H9 (cell line): Measurements from ENCODE around the gene LONRF3. TPM values are rescaled to one million over a fixed set of nuclear protein-coding genes. Genes with fewer than 3 reads are reported as not detected.

Experiments
- DNase-seq: peaks from one replicate; pipeline ENCODE4 v3.0.0-alpha.2; 2017
- H2AFZ ChIP-seq: one replicate; pipeline ENCODE4 v1.6.1; 2013; ENCODE audit warnings: mild to moderate bottlenecking, low read length, control low read depth, moderate library complexity
- H2AK5ac ChIP-seq: 2 replicates; pipeline ENCODE4 v1.6.1; 2013; ENCODE audit warnings: low read length, control low read depth, mixed read lengths; ENCODE audit not compliant: insufficient read length
- H2BK120ac ChIP-seq: one replicate; pipeline ENCODE4 v1.6.1; 2013; ENCODE audit warnings: low read depth, mild to moderate bottlenecking, low read length, control low read depth, inconsistent platforms; ENCODE audit not compliant: poor library complexity, severe bottlenecking
- H2BK12ac ChIP-seq: 2 replicates; pipeline ENCODE4 v1.6.1; 2013; ENCODE audit warnings: low read length, control low read depth, mixed read lengths, low read depth; ENCODE audit not compliant: insufficient read length
- H2BK15ac ChIP-seq: 2 replicates; pipeline ENCODE4 v1.6.1; 2013; ENCODE audit warnings: low read depth, low read length, control low read depth
- H2BK20ac ChIP-seq: one replicate; pipeline ENCODE4 v1.6.1; 2013; ENCODE audit warnings: low read depth, mild to moderate bottlenecking, low read length, control low read depth, inconsistent platforms; ENCODE audit not compliant: poor library complexity, severe bottlenecking
- H2BK5ac ChIP-seq: 2 replicates; pipeline ENCODE4 v1.6.1; 2013; ENCODE audit warnings: low read length, control low read depth, mixed read lengths; ENCODE audit not compliant: insufficient read length
- H3K14ac ChIP-seq: 2 replicates; pipeline ENCODE4 v1.6.1; 2013; ENCODE audit warnings: low read length, control low read depth; ENCODE audit not compliant: insufficient read depth
- H3K18ac ChIP-seq: 2 replicates; pipeline ENCODE4 v1.6.1; 2013; ENCODE audit warnings: low read depth, mild to moderate bottlenecking, mixed read lengths, low read length, control low read depth; ENCODE audit not compliant: insufficient read length
- H3K23ac ChIP-seq: 2 replicates; pipeline ENCODE4 v1.6.1; 2013; ENCODE audit warnings: low read length, control low read depth, mixed read lengths, low read depth; ENCODE audit not compliant: insufficient read length
- H3K23me2 ChIP-seq: 2 replicates; pipeline ENCODE4 v1.6.1; 2013; ENCODE audit warnings: low read depth, mild to moderate bottlenecking, mixed read lengths, low read length, control low read depth; ENCODE audit not compliant: insufficient read length, poor library complexity, severe bottlenecking
- H3K27ac ChIP-seq: 2 replicates; pipeline ENCODE4 v1.5.1; 2013; ENCODE audit warnings: low read length, control low read depth, mixed read lengths, low read depth; ENCODE audit not compliant: insufficient read length
- H3K27me3 ChIP-seq: 2 replicates; pipeline ENCODE4 v1.6.1; 2013; ENCODE audit warnings: low read length, control low read depth, inconsistent platforms; ENCODE audit not compliant: insufficient read depth
- H3K4ac ChIP-seq: 2 replicates; pipeline ENCODE4 v1.6.1; 2013; ENCODE audit warnings: low read depth, mild to moderate bottlenecking, control low read depth, inconsistent platforms, low read length, moderate library complexity
- H3K4me1 ChIP-seq: 2 replicates; pipeline ENCODE4 v1.6.1; 2013; ENCODE audit warnings: low read length, control low read depth, inconsistent platforms; ENCODE audit not compliant: insufficient read depth
- H3K4me2 ChIP-seq: 2 replicates; pipeline ENCODE4 v1.6.1; 2013; ENCODE audit warnings: low read length, control low read depth, mixed read lengths; ENCODE audit not compliant: insufficient read length, insufficient read depth
- H3K56ac ChIP-seq: 2 replicates; pipeline ENCODE4 v1.6.1; 2013; ENCODE audit warnings: low read depth, mild to moderate bottlenecking, mixed read lengths, low read length, control low read depth; ENCODE audit not compliant: insufficient read length
- H3K79me1 ChIP-seq: 2 replicates; pipeline ENCODE4 v1.6.1; 2013; ENCODE audit warnings: low read depth, mild to moderate bottlenecking, moderate library complexity, low read length, control low read depth, inconsistent platforms; ENCODE audit not compliant: insufficient read depth, poor library complexity, severe bottlenecking
- H3K79me2 ChIP-seq: 2 replicates; pipeline ENCODE4 v1.6.1; 2013; ENCODE audit warnings: low read length, control low read depth, inconsistent platforms; ENCODE audit not compliant: insufficient read depth
- H3K9ac ChIP-seq: 2 replicates; pipeline ENCODE4 v1.6.1; 2013; ENCODE audit warnings: low read length, control low read depth, mixed read lengths; ENCODE audit not compliant: insufficient read length; ENCODE audit errors: extremely low read depth
- H3K9me3 ChIP-seq: one replicate; pipeline ENCODE4 v1.6.1; 2013; ENCODE audit warnings: low read depth, low read length, inconsistent platforms; ENCODE audit not compliant: control insufficient read depth
- H3T11ph ChIP-seq: one replicate; pipeline ENCODE4 v1.6.1; 2013; ENCODE audit warnings: mild to moderate bottlenecking, low read length, control low read depth, inconsistent platforms
- H4K20me1 ChIP-seq: one replicate; pipeline ENCODE4 v1.6.1; 2013; ENCODE audit not compliant: control insufficient read depth, insufficient read length, insufficient read depth
- H4K5ac ChIP-seq: 2 replicates; pipeline ENCODE4 v1.6.1; 2013; ENCODE audit warnings: low read depth, mild to moderate bottlenecking, mixed read lengths, low read length, control low read depth; ENCODE audit not compliant: insufficient read length
- H4K8ac ChIP-seq: replicated peaks from 2 replicates; pipeline ENCODE4 v1.6.1; 2013; ENCODE audit warnings: low read length, control low read depth, mixed read lengths, low read depth; ENCODE audit not compliant: insufficient read length
- H4K91ac ChIP-seq: 2 replicates; pipeline ENCODE4 v1.6.1; 2013; ENCODE audit warnings: low read depth, mild to moderate bottlenecking, moderate library complexity, mixed read lengths, low read length, control low read depth; ENCODE audit not compliant: insufficient read length
- H3K27ac Mint-ChIP-seq, 3 experiments: 2 replicates in 2 of 3; 3 replicates in 1 of 3; pipeline ENCODE4 v1.8.0; 2020 to 2021; ENCODE audit warnings: mixed read lengths in 3 of 3, mild to moderate bottlenecking in 1 of 3, moderate library complexity in 1 of 3
- H3K27me3 Mint-ChIP-seq: 2 replicates; pipeline ENCODE4 v1.8.0; 2021; ENCODE audit warnings: low read depth, mild to moderate bottlenecking, moderate library complexity, mixed read lengths
- H3K36me3 Mint-ChIP-seq, 3 experiments: 2 replicates in 2 of 3; 3 replicates in 1 of 3; pipeline ENCODE4 v1.8.0; 2020 to 2021; ENCODE audit warnings: low read depth in 3 of 3, mixed read lengths in 3 of 3; ENCODE audit not compliant: insufficient read depth in 1 of 3
- H3K4me1 Mint-ChIP-seq, 2 experiments: 2 replicates each; pipeline ENCODE4 v1.8.0; 2020; ENCODE audit warnings: mixed read lengths in 2 of 2
- H3K4me3 Mint-ChIP-seq, 2 experiments: 2 replicates in 1 of 2; 3 replicates in 1 of 2; pipeline ENCODE4 v1.8.0; 2020 to 2021; ENCODE audit warnings: mild to moderate bottlenecking in 2 of 2, mixed read lengths in 2 of 2, moderate library complexity in 1 of 2
- H3K9me3 Mint-ChIP-seq, 2 experiments: 2 replicates in 1 of 2; 3 replicates in 1 of 2; pipeline ENCODE4 v1.8.0; 2020; ENCODE audit warnings: mild to moderate bottlenecking in 2 of 2, mixed read lengths in 2 of 2, moderate library complexity in 1 of 2
- CTCF ChIP-seq: fragments of 200-600 bp; sonication (generic); conservative IDR thresholded peaks from 3 replicates; pipeline ENCODE4 v1.8.0; 2021; ENCODE audit warnings: antibody characterized with exemption, mild to moderate bottlenecking
- WGBS: extraction: QIAGEN DNeasy Blood & Tissue Kit; methylation state at CpG from one replicate; pipeline ENCODE4 v1.1.7; 2013; ENCODE audit warnings: missing lambda C conversion rate, low lambda C conversion rate, mixed read lengths; ENCODE audit not compliant: insufficient read length; ENCODE audit errors: extremely low coverage; 5-methylcytosine and 5-hydroxymethylcytosine counted together
- total RNA-seq: library from RNA; stranded (reverse); gene quantifications from 2 replicates; pipeline ENCODE4 v1.2.1, GENCODE V29; 2021

Gene LONRF3
- total RNA-seq, 1 experiment from 2014 or later, result 0.33 TPM

- no peaks in the 10 kb centered on the region; the same call in 1 of the 2 replicates for H3K27me3 Mint-ChIP-seq
- no peak overlapping the region for H3K4me3 Mint-ChIP-seq
- peaks cover 6 to 7% of the 10 kb centered on the region in 2 experiments for H3K4me1 Mint-ChIP-seq
- Histone ChIP-seq H2BK15ac (no peak overlapping the region), H3K4me2 (no peak overlapping the region), H4K91ac (no peak overlapping the region), H2AK5ac (no peak overlapping the region), H3K4ac (no peak overlapping the region), H3K14ac (no peak overlapping the region), H4K20me1 (no peaks in the 10 kb centered on the region), H3K79me1 (no peaks in the 10 kb centered on the region), H3K18ac (no peak overlapping the region), H3K9me3 (peaks cover 17% of the 10 kb centered on the region), H3K27ac (no peak overlapping the region), H2BK5ac (no peak overlapping the region), H3T11ph (no peak overlapping the region), H4K8ac (no peak overlapping the region), H2BK20ac (no peak overlapping the region), H4K5ac (no peak overlapping the region), H2BK12ac (no peak overlapping the region), H3K9ac (no peak overlapping the region), H3K23ac (no peak overlapping the region), H3K56ac (no peak overlapping the region), H3K27me3 (no peaks in the 10 kb centered on the region), H3K4me1 (no peaks in the 10 kb centered on the region), H3K79me2 (no peaks in the 10 kb centered on the region), H2BK120ac (no peak overlapping the region), H2AFZ (no peak overlapping the region), H3K23me2 (no peaks in the 10 kb centered on the region)
- no CpG with 5 or more reads among the region's 6 CpGs for WGBS
- DNase-seq, result no peak
- TF ChIP-seq CTCF, result no peak
- peaks cover 33 to 50% of the 10 kb centered on the region in 2 experiments for H3K9me3 Mint-ChIP-seq
- H3K36me3 Mint-ChIP-seq, result peaks cover 0 to 2% (median 0%) of the 10 kb centered on the region in 3 experiments; a peak in 1 of 7 replicates
- H3K27ac Mint-ChIP-seq, result no peak overlapping the region
Observed at GRCh38 chrX:119062750-119063374, 88.4 kb downstream of the LONRF3 start.
